HepG2 (cell line): ENCODE data around the gene C14orf93. TPM values are rescaled to one million over a fixed set of nuclear protein-coding genes. Genes with fewer than 3 reads are reported as not detected.

Experiments
- CBFB ChIP-seq: sonication (generic); formaldehyde crosslinking; IDR thresholded peaks from 2 replicates; pipeline ENCODE4 v1.4.0; 2020; ENCODE audit warnings: missing genetic modification reagents
- NR3C1 ChIP-seq: sonication (generic); formaldehyde crosslinking; IDR thresholded peaks from 2 replicates; pipeline ENCODE4 v1.4.0; 2020; ENCODE audit warnings: missing genetic modification reagents
- SPEN ChIP-seq: sonication (generic); formaldehyde crosslinking; IDR thresholded peaks from 2 replicates; pipeline ENCODE4 v1.5.1; 2020; ENCODE audit warnings: low read depth, mild to moderate bottlenecking, missing genetic modification reagents
- ZBTB14 ChIP-seq: sonication (generic); formaldehyde crosslinking; IDR thresholded peaks from 2 replicates; pipeline ENCODE4 v1.4.0; 2020; ENCODE audit warnings: missing genetic modification reagents
- ZNF224 ChIP-seq: sonication (generic); formaldehyde crosslinking; IDR thresholded peaks from 2 replicates; pipeline ENCODE4 v1.5.0; 2020; ENCODE audit warnings: mild to moderate bottlenecking, missing genetic modification reagents
- ZNF235 ChIP-seq: sonication (generic); formaldehyde crosslinking; IDR thresholded peaks from 2 replicates; pipeline ENCODE4 v1.8.1; 2023; ENCODE audit warnings: mild to moderate bottlenecking, missing genetic modification reagents, borderline replicate concordance
- ZNF484 ChIP-seq: sonication (generic); formaldehyde crosslinking; IDR thresholded peaks from 2 replicates; pipeline ENCODE4 v1.5.1; 2020; ENCODE audit warnings: mild to moderate bottlenecking, low read depth, missing genetic modification reagents, borderline replicate concordance
- ZNF547 ChIP-seq: sonication (generic); formaldehyde crosslinking; IDR thresholded peaks from 2 replicates; pipeline ENCODE4 v1.5.1; 2020; ENCODE audit warnings: mild to moderate bottlenecking, missing genetic modification reagents
- ZNF629 ChIP-seq: sonication (generic); formaldehyde crosslinking; conservative IDR thresholded peaks from 2 replicates; pipeline ENCODE4 v1.5.0; 2020; ENCODE audit warnings: missing genetic modification reagents
- ZNF670 ChIP-seq: sonication (generic); formaldehyde crosslinking; IDR thresholded peaks from 2 replicates; pipeline ENCODE4 v1.8.0; 2022; ENCODE audit warnings: mild to moderate bottlenecking, missing genetic modification reagents, borderline replicate concordance
- ZNF691 ChIP-seq: sonication (generic); formaldehyde crosslinking; IDR thresholded peaks from 2 replicates; pipeline ENCODE4 v1.4.0; 2020; ENCODE audit warnings: missing genetic modification reagents, low read depth, mild to moderate bottlenecking, borderline replicate concordance
- ZSCAN21 ChIP-seq: sonication (generic); formaldehyde crosslinking; IDR thresholded peaks from 2 replicates; pipeline ENCODE4 v1.8.0; 2022; ENCODE audit warnings: mild to moderate bottlenecking, missing genetic modification reagents, moderate library complexity, borderline replicate concordance
- ZUFSP ChIP-seq: sonication (generic); formaldehyde crosslinking; IDR thresholded peaks from 2 replicates; pipeline ENCODE4 v1.9.0; 2021; ENCODE audit warnings: missing genetic modification reagents, mild to moderate bottlenecking, borderline replicate concordance
- polyA plus RNA-seq, 8 experiments: library from polyadenylated mRNA; depleted of rRNA in 3 of 8; stranded (reverse) in 7 of 8; unstranded in 1 of 8; fragments of >200 nt; fragmentation: Illumina TruSeq in 4 of 8; extraction: Trizol in 4 of 8; gene quantifications; 2 replicates each; pipeline versions ENCODE4 v1.2.1 to v1.2.3, GENCODE V29; 2011 to 2016; ENCODE audit warnings: low read depth in 4 of 8, missing spikeins in 1 of 8, mixed read lengths in 1 of 8; ENCODE audit not compliant: insufficient read depth in 1 of 8
- total RNA-seq, 5 experiments: library from RNA; depleted of rRNA; stranded (reverse); fragments of >200 nt; fragmentation: Illumina TruSeq; extraction: Trizol; gene quantifications; 2 replicates each; pipeline ENCODE4 v1.2.3, GENCODE V29; 2016; ENCODE audit warnings: low read depth in 1 of 5
- TF ChIP-seq, protein P1 (sequence below): sonication (generic); formaldehyde crosslinking; IDR thresholded peaks from 2 replicates; pipeline ENCODE4 v1.9.0; 2021; ENCODE audit warnings: missing genetic modification reagents, borderline replicate concordance
- TF ChIP-seq, protein P2 (sequence below): sonication (generic); formaldehyde crosslinking; IDR thresholded peaks from 2 replicates; pipeline ENCODE4 v1.4.0; 2020; ENCODE audit warnings: missing genetic modification reagents, borderline replicate concordance
- TF ChIP-seq, protein P3 (sequence below): sonication (generic); formaldehyde crosslinking; IDR thresholded peaks from 2 replicates; pipeline ENCODE4 v1.4.0; 2020; ENCODE audit warnings: missing genetic modification reagents

C14orf93 gene
- total and polyA plus RNA-seq, 2 of the 13 experiments (the other 11 are each of a cell fraction or from before 2014, with no cell fraction given), result 11.4 to 22.5 TPM

- TF ChIP-seq, protein P1, sequence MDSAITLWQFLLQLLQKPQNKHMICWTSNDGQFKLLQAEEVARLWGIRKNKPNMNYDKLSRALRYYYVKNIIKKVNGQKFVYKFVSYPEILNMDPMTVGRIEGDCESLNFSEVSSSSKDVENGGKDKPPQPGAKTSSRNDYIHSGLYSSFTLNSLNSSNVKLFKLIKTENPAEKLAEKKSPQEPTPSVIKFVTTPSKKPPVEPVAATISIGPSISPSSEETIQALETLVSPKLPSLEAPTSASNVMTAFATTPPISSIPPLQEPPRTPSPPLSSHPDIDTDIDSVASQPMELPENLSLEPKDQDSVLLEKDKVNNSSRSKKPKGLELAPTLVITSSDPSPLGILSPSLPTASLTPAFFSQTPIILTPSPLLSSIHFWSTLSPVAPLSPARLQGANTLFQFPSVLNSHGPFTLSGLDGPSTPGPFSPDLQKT, result no peak
- TF ChIP-seq ZNF670 (CRISPR knock-in tag) (no peak), ZNF235 (CRISPR knock-in tag) (no peak; the same call in 1 of the 2 replicates), ZNF547 (no peak), ZSCAN21 (peak; percentile 15), ZNF691 (0 out of 2 replicates have a peak, but pooled peaks have one; percentile 12), SPEN (CRISPR knock-in tag) (no peak), NR3C1 (CRISPR knock-in tag) (no peak), ZNF629 (CRISPR knock-in tag) (no peak), ZNF484 (CRISPR knock-in tag) (no peak), CBFB (CRISPR knock-in tag) (no peak), ZBTB14 (CRISPR knock-in tag) (0 out of 2 replicates have a peak, but pooled peaks have one; percentile 17), ZNF224 (CRISPR knock-in tag) (no peak), ZUFSP (CRISPR knock-in tag) (no peak)
- TF ChIP-seq, protein P2, sequence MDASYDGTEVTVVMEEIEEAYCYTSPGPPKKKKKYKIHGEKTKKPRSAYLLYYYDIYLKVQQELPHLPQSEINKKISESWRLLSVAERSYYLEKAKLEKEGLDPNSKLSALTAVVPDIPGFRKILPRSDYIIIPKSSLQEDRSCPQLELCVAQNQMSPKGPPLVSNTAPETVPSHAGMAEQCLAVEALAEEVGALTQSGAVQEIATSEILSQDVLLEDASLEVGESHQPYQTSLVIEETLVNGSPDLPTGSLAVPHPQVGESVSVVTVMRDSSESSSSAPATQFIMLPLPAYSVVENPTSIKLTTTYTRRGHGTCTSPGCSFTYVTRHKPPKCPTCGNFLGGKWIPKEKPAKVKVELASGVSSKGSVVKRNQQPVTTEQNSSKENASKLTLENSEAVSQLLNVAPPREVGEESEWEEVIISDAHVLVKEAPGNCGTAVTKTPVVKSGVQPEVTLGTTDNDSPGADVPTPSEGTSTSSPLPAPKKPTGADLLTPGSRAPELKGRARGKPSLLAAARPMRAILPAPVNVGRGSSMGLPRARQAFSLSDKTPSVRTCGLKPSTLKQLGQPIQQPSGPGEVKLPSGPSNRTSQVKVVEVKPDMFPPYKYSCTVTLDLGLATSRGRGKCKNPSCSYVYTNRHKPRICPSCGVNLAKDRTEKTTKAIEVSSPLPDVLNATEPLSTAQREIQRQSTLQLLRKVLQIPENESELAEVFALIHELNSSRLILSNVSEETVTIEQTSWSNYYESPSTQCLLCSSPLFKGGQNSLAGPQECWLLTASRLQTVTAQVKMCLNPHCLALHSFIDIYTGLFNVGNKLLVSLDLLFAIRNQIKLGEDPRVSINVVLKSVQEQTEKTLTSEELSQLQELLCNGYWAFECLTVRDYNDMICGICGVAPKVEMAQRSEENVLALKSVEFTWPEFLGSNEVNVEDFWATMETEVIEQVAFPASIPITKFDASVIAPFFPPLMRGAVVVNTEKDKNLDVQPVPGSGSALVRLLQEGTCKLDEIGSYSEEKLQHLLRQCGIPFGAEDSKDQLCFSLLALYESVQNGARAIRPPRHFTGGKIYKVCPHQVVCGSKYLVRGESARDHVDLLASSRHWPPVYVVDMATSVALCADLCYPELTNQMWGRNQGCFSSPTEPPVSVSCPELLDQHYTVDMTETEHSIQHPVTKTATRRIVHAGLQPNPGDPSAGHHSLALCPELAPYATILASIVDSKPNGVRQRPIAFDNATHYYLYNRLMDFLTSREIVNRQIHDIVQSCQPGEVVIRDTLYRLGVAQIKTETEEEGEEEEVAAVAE, result no peak
- TF ChIP-seq, protein P3, sequence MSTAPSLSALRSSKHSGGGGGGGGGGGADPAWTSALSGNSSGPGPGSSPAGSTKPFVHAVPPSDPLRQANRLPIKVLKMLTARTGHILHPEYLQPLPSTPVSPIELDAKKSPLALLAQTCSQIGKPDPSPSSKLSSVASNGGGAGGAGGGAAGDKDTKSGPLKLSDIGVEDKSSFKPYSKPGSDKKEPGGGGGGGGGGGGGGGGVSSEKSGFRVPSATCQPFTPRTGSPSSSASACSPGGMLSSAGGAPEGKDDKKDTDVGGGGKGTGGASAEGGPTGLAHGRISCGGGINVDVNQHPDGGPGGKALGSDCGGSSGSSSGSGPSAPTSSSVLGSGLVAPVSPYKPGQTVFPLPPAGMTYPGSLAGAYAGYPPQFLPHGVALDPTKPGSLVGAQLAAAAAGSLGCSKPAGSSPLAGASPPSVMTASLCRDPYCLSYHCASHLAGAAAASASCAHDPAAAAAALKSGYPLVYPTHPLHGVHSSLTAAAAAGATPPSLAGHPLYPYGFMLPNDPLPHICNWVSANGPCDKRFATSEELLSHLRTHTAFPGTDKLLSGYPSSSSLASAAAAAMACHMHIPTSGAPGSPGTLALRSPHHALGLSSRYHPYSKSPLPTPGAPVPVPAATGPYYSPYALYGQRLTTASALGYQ (CRISPR knock-in tag), result no peak
Observed at GRCh38 chr14:23056956-23057756, 47.2 kb upstream of the C14orf93 start, which contains the start of gene CDH24 (continued).
